Activated naive CD4-positive, alpha-beta T cell treated with anti-CD3 and anti-CD28 coated beads for 36 hours (primary cell): Measurements from ENCODE around the gene COL17A1. TPM values are rescaled to one million over a fixed set of nuclear protein-coding genes. Genes with fewer than 3 reads are reported as not detected.

ENCODE experiments used
- CTCF ChIA-PET: fragments of 350-600 bp; sonication (Branson Sonifier 250); formaldehyde crosslinking; loops from one replicate; lab custom pipeline; 2021; ENCODE audit warnings: antibody characterized with exemption; lab: Charles Lee
- DNase-seq: peaks from one replicate; pipeline ENCODE4 v3.0.0-alpha.2; 2020
- H3K27ac Mint-ChIP-seq: one replicate; pipeline ENCODE4 v1.8.0; 2021; ENCODE audit warnings: mild to moderate bottlenecking, mixed read lengths
- H3K27me3 Mint-ChIP-seq: one replicate; pipeline ENCODE4 v1.8.0; 2021; ENCODE audit warnings: low read depth, mixed read lengths
- H3K36me3 Mint-ChIP-seq: one replicate; pipeline ENCODE4 v1.8.0; 2021; ENCODE audit warnings: low read depth, mixed read lengths
- H3K4me1 Mint-ChIP-seq: one replicate; pipeline ENCODE4 v1.8.0; 2021; ENCODE audit warnings: low read depth, mixed read lengths
- H3K4me3 Mint-ChIP-seq: one replicate; pipeline ENCODE4 v1.8.0; 2021; ENCODE audit warnings: mild to moderate bottlenecking, moderate library complexity, mixed read lengths
- H3K9me3 Mint-ChIP-seq: one replicate; pipeline ENCODE4 v1.8.0; 2021; ENCODE audit warnings: mixed read lengths
- intact Hi-C: fragments of 100-400 bp; cut with micrococcal nuclease; formaldehyde crosslinking; loops from one replicate; pipeline ENCODE4 v1.15.1; 2023
- total RNA-seq, 2 experiments: library from RNA; stranded (reverse); gene quantifications; one replicate each; pipeline ENCODE4 v1.2.3, GENCODE V29; 2021

The COL17A1 gene
- total RNA-seq, 2 experiments from 2014 or later: not detected

DNA sequence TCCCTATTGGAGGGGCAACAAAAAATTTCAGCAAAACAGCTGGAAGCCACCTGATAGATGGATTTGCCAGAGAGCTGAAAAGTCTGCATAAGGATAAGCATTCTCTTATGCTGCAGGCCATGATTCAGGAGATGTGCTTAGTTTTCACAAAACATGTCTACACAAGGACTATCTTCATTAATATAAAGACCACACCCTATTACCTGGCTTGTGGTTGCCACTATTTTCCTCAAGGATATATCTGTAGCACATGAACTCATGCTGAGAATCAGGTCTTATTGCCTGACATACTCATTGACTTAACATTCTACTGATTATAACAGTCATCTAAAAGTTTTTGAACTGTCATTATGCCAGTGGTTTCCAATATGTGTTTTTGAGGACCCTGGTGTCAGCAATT lies 7.1 kb upstream of the COL17A1 start:
- intact Hi-C loops: no loop called here
- Mint-ChIP-seq H3K27me3 (no peaks in the 10 kb centered on the region), H3K4me3 (no peak overlapping the region), H3K9me3 (peaks cover 4% of the 10 kb centered on the region), H3K27ac (no peak overlapping the region), H3K36me3 (no peaks in the 10 kb centered on the region), H3K4me1 (peaks cover 18% of the 10 kb centered on the region)
- DNase-seq: no peak
- CTCF ChIA-PET: no interaction called here

DNA sequence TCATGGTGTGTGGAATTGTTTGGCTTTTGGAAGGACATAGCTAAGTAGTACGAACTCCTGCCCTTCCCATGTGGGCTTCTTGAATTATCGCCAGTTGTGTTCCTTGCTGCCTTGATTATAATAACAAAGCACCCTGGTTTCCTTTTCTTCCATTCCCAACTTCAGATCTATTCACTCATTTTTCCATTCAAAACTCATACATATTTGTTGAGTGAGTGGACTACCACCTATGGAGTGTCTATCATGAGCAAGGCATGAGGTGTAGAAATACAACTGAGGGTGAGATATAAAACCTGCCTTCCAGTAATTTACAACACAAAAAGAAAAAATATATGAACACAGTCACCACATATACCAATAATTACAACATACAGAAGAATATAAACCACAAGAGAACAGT lies 4.9 kb upstream of the COL17A1 start:
- H3K27ac Mint-ChIP-seq: no peak overlapping the region
- no peaks in the 10 kb centered on the region for H3K36me3 Mint-ChIP-seq
- peaks cover 18% of the 10 kb centered on the region for H3K4me1 Mint-ChIP-seq
- H3K9me3 Mint-ChIP-seq: peaks cover 4% of the 10 kb centered on the region
- DNase-seq: no peak
- CTCF ChIA-PET: no interaction called here
- no peak overlapping the region for H3K4me3 Mint-ChIP-seq
- intact Hi-C loops: no loop called here
- H3K27me3 Mint-ChIP-seq: no peaks in the 10 kb centered on the region

DNA sequence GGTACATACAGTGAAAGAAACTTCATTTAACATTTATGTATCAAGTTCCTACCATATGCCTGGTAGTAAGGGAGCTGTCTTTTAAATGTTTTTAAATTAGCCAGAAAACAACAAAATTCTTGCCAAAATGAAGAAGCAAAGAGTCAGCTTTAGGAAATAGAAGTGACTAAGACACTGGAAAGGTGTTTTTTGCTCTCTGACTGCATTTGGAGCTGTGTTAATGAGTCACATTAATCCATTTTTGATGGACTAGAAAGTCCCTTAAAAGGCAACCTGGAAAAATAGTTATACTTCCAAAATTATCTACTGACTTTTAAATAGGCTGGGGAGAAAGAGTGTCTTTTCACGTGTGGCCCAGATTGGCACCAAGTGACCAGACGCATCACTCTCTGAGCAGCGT lies 3.9 kb upstream of the COL17A1 start:
- CTCF ChIA-PET: interaction anchor here (1.0 to 1.2 kb wide), 3 partner anchors 11 to 201 kb away, joined by 3 read pairs; no protein-coding TSS in a partner anchor
- H3K9me3 Mint-ChIP-seq: peaks cover 2% of the 10 kb centered on the region
- no peak overlapping the region for H3K27ac Mint-ChIP-seq
- intact Hi-C loops: no loop called here
- no peak for DNase-seq
- H3K36me3 Mint-ChIP-seq: no peaks in the 10 kb centered on the region
- H3K4me1 Mint-ChIP-seq: peaks cover 15% of the 10 kb centered on the region
- H3K27me3 Mint-ChIP-seq: no peaks in the 10 kb centered on the region
- H3K4me3 Mint-ChIP-seq: no peak overlapping the region

DNA sequence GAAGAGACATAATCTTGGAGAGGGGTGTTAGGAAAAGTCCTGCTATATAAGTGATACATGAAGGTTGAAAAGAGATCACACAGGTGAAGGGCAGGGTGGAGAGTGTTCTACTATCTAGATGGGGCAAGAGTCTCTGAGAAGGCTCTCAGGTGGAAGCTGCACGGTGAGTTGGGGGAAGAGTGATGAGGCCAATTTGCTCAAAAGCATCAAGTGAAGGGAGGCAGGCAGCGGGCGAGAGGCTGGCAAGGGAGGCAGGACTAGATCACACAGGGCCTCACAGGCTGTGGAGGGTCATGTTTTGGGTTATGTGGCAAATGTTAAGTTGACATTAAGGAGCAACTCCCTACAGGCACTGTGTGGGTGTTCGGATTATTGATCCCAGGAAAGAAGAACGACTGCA lies 2.6 kb upstream of the COL17A1 start:
- Mint-ChIP-seq H3K9me3 (peaks cover 2% of the 10 kb centered on the region), H3K4me3 (no peak overlapping the region), H3K36me3 (no peaks in the 10 kb centered on the region), H3K27me3 (no peaks in the 10 kb centered on the region), H3K4me1 (peaks cover 7% of the 10 kb centered on the region), H3K27ac (no peak overlapping the region)
- CTCF ChIA-PET: no interaction called here
- no peak for DNase-seq
- intact Hi-C loops: no loop called here

DNA sequence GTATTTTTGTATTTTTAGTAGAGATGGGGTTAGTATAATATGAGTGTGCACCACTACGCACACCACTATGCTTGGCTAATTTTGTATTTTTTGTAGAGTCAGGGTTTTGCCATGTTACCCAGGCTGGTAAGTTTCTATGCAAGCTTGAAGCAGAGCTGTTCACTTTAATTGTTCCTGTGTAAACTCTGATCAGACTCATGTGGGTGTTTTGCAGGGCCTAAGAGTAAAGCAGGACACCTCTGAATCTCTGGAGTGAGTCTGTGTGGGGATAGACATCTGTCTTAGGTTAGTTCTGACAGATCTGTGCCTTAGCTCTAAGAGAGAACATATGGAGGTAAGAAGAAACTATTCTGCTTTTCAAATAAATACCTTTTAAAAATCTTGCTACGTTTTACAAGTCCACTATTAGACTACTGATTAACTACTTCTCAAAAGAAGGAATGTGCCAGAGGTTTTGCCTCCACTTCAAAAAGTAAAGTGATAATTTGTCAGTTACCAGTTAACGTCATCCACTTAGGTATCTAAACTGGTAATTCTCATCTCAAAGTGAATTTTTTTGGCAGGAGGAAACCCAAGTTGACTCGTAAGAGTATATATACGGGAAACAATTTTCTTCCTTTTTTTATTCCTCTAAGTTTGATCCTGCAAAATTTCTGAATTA lies 1.1 kb downstream of the COL17A1 start:
- Mint-ChIP-seq H3K9me3 (no peaks in the 10 kb centered on the region), H3K27ac (no peak overlapping the region), H3K4me1 (peaks cover 4% of the 10 kb centered on the region), H3K36me3 (no peaks in the 10 kb centered on the region), H3K27me3 (no peaks in the 10 kb centered on the region), H3K4me3 (no peak overlapping the region)
- CTCF ChIA-PET: no interaction called here
- no peak for DNase-seq
- intact Hi-C loops: loop anchor here (5.0 kb wide), 1 partner anchor 38 kb away; the partner anchor contains the start of gene SFR1

DNA sequence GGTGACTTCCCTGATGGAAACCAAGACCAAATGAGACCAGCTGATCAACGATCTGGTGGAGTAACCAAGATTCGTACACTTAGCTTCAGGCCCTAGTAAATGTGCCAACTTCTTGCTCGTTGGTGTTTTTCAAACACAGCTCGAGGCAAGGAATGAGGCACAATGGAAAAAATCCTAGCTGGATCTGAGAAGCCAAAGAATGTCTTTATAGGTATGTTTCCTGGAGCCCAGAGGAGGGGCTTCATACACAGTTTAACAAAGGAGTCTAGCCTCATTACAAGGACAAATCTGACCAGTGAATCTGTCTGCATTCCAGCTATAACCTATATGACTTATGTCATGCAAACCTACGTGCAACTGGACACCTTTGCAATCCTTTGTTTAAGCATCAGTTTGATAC lies 3.7 kb downstream of the COL17A1 start:
- Mint-ChIP-seq H3K36me3 (no peaks in the 10 kb centered on the region), H3K4me3 (no peak overlapping the region), H3K27ac (no peak overlapping the region), H3K27me3 (no peaks in the 10 kb centered on the region), H3K4me1 (no peaks in the 10 kb centered on the region), H3K9me3 (no peaks in the 10 kb centered on the region)
- DNase-seq: no peak
- CTCF ChIA-PET: interaction anchor here (1.1 to 2.9 kb wide), 4 partner anchors 9 to 228 kb away, joined by 3 to 12 read pairs (median 10); no protein-coding TSS in a partner anchor
- intact Hi-C loops: loop anchor here (5.0 kb wide), 1 partner anchor 40 kb away; the partner anchor contains the start of gene SFR1

DNA sequence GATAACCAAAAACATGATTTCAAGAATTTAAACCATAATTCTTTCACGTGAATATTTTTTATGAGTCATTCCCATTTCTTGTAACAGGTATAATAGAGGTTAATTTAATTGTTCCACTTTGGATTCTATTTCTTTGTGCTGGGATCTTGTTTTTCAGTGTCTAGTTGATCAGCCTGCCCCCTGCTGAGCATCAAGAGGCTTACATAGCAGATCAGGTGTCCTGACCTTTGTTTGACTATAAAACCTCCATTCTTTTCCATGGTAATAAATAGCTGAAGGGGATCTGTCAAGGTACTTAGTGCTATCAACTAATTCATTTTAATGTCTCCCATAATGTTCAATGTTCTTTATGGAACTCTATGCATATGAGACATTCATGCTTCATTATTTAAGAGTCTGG lies 4.9 kb downstream of the COL17A1 start:
- H3K4me3 Mint-ChIP-seq: no peak overlapping the region
- no peaks in the 10 kb centered on the region for H3K9me3 Mint-ChIP-seq
- CTCF ChIA-PET: interaction anchor here (1.0 to 2.9 kb wide), 3 partner anchors 41 to 193 kb away, joined by 3 to 12 read pairs (median 5); partner anchors contain the start of gene SFR1
- no peaks in the 10 kb centered on the region for H3K36me3 Mint-ChIP-seq
- H3K4me1 Mint-ChIP-seq: no peaks in the 10 kb centered on the region
- H3K27me3 Mint-ChIP-seq: no peaks in the 10 kb centered on the region
- DNase-seq: peak; percentile 19
- intact Hi-C loops: loop anchor here (1.0 to 5.0 kb wide), 2 partner anchors 42 to 192 kb away; partner anchors contain the start of gene SFR1
- H3K27ac Mint-ChIP-seq: no peak overlapping the region

DNA sequence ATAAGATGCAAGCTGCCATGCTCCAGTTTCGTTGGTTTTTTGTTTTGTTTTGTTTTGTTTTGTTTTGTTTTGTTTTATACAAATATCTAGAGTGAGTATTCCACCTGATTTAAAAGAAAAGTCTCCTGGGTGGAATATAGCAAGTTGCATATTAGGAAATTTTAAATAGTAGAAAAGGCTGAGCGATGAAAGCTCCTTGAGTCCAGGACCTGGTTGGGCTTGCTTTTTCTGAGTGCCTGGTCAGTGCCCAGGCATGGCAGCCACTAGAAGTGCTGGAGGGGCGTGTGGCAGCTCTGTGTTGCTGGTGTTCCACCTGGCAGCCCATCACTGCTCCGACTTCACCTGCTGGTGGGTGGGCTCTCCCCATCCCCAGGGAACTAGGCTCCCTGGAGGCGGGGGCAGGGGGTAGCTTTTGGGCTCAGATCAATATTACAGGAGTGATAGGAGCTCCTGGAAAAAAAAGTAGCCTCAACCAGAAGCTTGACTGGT lies 8.0 kb downstream of the COL17A1 start:
- intact Hi-C loops: no loop called here
- Mint-ChIP-seq H3K9me3 (no peaks in the 10 kb centered on the region), H3K4me1 (no peaks in the 10 kb centered on the region), H3K27me3 (no peaks in the 10 kb centered on the region), H3K27ac (no peak overlapping the region), H3K36me3 (no peaks in the 10 kb centered on the region), H3K4me3 (no peak overlapping the region)
- DNase-seq: no peak
- CTCF ChIA-PET: interaction anchor here (0.6 to 1.4 kb wide), 3 partner anchors 12 to 189 kb away, joined by 3 to 4 read pairs (median 3); no protein-coding TSS in a partner anchor

DNA sequence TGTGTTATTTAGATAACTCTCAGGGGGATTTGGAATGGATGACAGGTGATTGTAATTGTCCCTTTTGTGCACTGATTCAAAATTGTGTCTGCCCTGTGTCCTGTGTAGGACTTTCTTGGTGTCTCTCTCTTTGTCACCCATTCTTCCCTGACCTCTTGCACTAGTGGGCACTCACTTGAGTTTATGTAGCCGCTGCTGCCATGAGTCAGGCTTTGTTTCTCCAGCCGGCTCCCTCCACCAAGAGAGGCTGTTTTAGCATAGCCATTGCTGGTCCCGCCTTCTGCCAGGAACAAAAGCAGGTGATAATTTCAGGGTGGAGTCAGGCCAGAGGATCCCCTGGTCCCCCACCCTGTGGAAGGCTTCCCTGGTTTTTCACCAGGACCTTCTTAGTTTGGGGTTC lies 8.4 kb downstream of the COL17A1 start:
- Mint-ChIP-seq H3K27me3 (no peaks in the 10 kb centered on the region), H3K27ac (no peak overlapping the region), H3K9me3 (no peaks in the 10 kb centered on the region), H3K36me3 (no peaks in the 10 kb centered on the region), H3K4me3 (no peak overlapping the region), H3K4me1 (no peaks in the 10 kb centered on the region)
- DNase-seq: no peak
- intact Hi-C loops: no loop called here
- CTCF ChIA-PET: interaction anchor here (0.6 kb wide), 1 partner anchor 30 kb away, joined by 4 read pairs; no protein-coding TSS in a partner anchor

DNA sequence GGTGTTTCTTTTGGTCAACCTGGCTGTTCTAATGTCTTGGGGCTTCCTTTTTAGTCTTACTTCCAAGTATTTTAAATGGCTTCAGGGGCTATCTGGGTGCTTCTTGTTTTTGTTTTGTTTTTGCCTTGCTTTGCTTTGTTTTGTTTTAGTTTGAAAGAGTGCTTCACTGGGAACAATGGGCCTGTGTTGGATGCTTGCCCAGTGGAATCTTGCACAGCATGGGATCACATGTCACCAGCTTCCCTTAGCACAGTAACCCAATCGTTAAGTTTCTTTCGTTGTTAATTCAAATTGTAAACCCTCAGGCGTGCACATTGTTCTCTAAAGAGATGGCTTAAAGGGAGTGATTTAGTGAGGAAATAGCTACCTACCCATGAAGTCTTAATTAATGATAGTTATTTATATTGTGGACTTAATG lies 8.9 kb downstream of the COL17A1 start:
- CTCF ChIA-PET: interaction anchor here (0.7 kb wide), 1 partner anchor 11 kb away, joined by 3 read pairs; no protein-coding TSS in a partner anchor
- Mint-ChIP-seq H3K9me3 (no peaks in the 10 kb centered on the region), H3K36me3 (no peaks in the 10 kb centered on the region), H3K4me1 (no peaks in the 10 kb centered on the region), H3K27ac (no peak overlapping the region), H3K4me3 (no peak overlapping the region), H3K27me3 (no peaks in the 10 kb centered on the region)
- no peak for DNase-seq
- intact Hi-C loops: no loop called here

DNA sequence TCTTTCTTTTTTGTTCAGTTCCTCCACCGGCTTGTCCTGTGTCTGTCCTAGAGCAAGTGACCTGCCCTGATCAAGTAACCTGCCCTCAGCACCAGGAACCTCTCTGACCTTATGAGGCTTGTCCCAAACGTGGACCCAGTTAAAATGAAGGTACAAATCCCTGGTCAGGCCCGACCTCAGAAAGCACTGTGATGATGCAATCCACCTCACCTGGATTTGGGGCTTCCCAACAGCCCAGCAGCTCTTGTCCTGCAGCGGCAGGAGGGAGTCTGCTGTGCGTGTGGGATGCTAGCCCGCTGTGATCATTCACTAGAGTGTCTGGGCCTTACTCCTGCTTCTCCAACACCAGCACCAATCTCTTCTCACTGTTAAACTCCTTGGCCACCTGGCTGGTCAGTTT lies 11.2 kb downstream of the COL17A1 start:
- no peaks in the 10 kb centered on the region for H3K4me1 Mint-ChIP-seq

DNA sequence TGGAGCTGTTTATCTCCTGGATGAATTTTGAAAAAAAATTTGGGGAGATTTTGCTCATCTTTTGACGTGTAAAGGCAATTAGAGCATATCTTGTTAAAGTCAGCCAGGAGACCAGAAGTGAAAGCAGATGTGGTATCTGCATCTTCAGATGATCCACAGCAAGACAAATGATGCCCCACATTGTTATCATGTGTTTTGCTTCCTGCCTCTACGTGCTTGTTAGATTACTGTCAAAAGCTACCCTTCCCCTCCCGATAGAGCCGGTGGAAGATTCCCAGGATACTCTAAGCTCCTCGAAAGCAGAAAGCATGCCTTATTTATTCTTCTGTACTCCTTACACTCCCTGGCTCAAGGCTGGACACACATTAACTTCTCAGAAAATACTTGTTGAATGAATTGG lies 12.9 kb downstream of the COL17A1 start:
- CTCF ChIA-PET: interaction anchor here (1.5 to 1.7 kb wide), 2 partner anchors 10 to 49 kb away, joined by 4 to 7 read pairs; partner anchors contain the start of gene SFR1
- H3K27me3 Mint-ChIP-seq: no peaks in the 10 kb centered on the region
- H3K27ac Mint-ChIP-seq: no peak overlapping the region
- DNase-seq: no peak
- no peaks in the 10 kb centered on the region for H3K4me1 Mint-ChIP-seq
- H3K4me3 Mint-ChIP-seq: no peak overlapping the region
- H3K9me3 Mint-ChIP-seq: no peaks in the 10 kb centered on the region
- intact Hi-C loops: no loop called here
- no peaks in the 10 kb centered on the region for H3K36me3 Mint-ChIP-seq

More for the DNA sequence above, 11.2 kb downstream of the COL17A1 start:
- Mint-ChIP-seq H3K36me3 (no peaks in the 10 kb centered on the region), H3K27ac (no peak overlapping the region), H3K9me3 (no peaks in the 10 kb centered on the region), H3K27me3 (no peaks in the 10 kb centered on the region), H3K4me3 (no peak overlapping the region)
- DNase-seq: no peak
- CTCF ChIA-PET: no interaction called here
- intact Hi-C loops: no loop called here
